Testis (tissue), 2 donors: Measurements from ENCODE around the gene SPIN1.

ENCODE experiments used
- POLR2A ChIP-seq: fragments of 450-650 bp; IDR thresholded peaks from one replicate; pipeline ENCODE4 v1.6.1; 2017; ENCODE audit warnings: antibody characterized with exemption, mild to moderate bottlenecking, moderate library complexity
- TF ChIP-seq, protein P1 (sequence below), 3 experiments: fragments of 450-650 bp in 2 of 3; fragments of 200-600 bp in 1 of 3; sonication (generic) in 1 of 3; IDR thresholded peaks; one replicate each; pipeline ENCODE4 v1.5.1; 2016 to 2019; ENCODE audit warnings: antibody characterized with exemption in 3 of 3, mild to moderate bottlenecking in 2 of 3, moderate library complexity in 1 of 3

DNA sequence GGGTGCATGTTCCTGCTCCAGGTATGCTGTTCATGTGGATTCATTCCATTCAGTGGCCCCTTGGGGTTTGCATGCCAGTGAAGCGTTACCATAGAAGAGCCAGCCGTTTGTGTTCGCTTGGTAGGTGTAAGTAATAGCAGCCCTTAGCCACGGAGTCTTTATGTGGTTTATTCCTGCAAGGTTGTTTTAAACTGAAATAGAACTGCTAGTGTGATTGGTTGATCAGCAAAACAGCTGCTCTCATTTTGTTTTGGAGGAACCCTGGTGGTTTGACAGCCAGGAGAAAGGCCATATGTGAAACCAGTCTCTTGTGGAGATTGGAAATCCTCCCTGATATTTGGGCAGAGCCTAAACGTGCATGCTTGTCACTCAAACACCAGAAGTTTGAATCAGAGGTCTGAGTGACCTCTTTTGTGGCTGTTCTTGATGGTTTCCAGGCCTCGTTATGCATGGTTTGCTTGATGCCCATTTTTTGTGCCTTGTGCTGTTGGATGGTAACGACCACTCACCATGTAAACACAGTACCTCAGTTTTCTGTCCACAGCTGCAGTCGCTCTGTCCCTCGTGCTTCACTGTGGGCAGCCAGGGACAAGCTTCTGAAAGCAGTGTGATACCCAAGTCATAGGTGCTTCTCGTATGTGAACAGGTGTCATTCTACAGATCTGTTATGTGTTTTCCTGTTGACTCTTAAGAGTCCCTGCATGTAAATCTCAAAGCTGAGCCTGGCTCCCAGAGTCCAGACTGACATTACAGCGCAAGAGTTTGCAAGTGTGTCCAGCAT is 88.4 kb downstream of the SPIN1 start:
- TF ChIP-seq, protein P1, sequence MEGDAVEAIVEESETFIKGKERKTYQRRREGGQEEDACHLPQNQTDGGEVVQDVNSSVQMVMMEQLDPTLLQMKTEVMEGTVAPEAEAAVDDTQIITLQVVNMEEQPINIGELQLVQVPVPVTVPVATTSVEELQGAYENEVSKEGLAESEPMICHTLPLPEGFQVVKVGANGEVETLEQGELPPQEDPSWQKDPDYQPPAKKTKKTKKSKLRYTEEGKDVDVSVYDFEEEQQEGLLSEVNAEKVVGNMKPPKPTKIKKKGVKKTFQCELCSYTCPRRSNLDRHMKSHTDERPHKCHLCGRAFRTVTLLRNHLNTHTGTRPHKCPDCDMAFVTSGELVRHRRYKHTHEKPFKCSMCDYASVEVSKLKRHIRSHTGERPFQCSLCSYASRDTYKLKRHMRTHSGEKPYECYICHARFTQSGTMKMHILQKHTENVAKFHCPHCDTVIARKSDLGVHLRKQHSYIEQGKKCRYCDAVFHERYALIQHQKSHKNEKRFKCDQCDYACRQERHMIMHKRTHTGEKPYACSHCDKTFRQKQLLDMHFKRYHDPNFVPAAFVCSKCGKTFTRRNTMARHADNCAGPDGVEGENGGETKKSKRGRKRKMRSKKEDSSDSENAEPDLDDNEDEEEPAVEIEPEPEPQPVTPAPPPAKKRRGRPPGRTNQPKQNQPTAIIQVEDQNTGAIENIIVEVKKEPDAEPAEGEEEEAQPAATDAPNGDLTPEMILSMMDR (IDR thresholded peaks at IDR 0.05) = no peak
- TF ChIP-seq POLR2A = no peak
